PC-9 (cell line): Measurements from ENCODE around the gene SHROOM2. TPM values are rescaled to one million over a fixed set of nuclear protein-coding genes. Genes with fewer than 3 reads are reported as not detected.

Source experiments
- BruUV-seq: library from RNA; stranded (reverse); fragments of 400-500 nt; replicated peaks from 2 replicates; lab custom pipeline; 2021; lab: Mats Ljungman, UMichigan
- CTCF ChIA-PET: fragments of 300-600 bp; sonication (Branson Sonifier 250); formaldehyde crosslinking; loops from one replicate; lab custom pipeline; 2022; ENCODE audit warnings: antibody characterized with exemption; lab: Charles Lee
- POLR2A ChIA-PET: fragments of 300-600 bp; sonication (Branson Sonifier 250); formaldehyde crosslinking; loops from one replicate; lab custom pipeline; 2022; ENCODE audit warnings: antibody characterized with exemption; ENCODE audit not compliant: unreplicated experiment; lab: Charles Lee
- DNase-seq, 2 experiments: peaks; one replicate each; pipeline versions ENCODE4 v3.0.0 to v3.0.0-alpha.2; 2015 to 2022; ENCODE audit warnings: mixed read lengths in 1 of 2
- H2AFZ ChIP-seq: fragments of 200-600 bp; sonication (generic); 2 replicates; pipeline ENCODE4 v1.8.1; 2017; ENCODE audit warnings: antibody characterized with exemption
- H3F3A ChIP-seq: fragments of 200-600 bp; sonication (generic); 2 replicates; pipeline ENCODE4 v1.8.1; 2017; ENCODE audit warnings: antibody characterized with exemption, mild to moderate bottlenecking, low read depth; ENCODE audit not compliant: insufficient read depth
- H3K27ac ChIP-seq: fragments of 200-600 bp; sonication (generic); 2 replicates; pipeline ENCODE4 v1.6.1; 2016; ENCODE audit warnings: mixed run types
- H3K27me3 ChIP-seq: fragments of 200-600 bp; sonication (generic); 2 replicates; pipeline ENCODE4 v1.6.1; 2016; ENCODE audit warnings: low read depth, mixed run types; ENCODE audit not compliant: insufficient read depth
- H3K36me3 ChIP-seq: fragments of 200-600 bp; sonication (generic); 2 replicates; pipeline ENCODE4 v1.6.1; 2016; ENCODE audit warnings: low read depth, mixed run types
- H3K4me1 ChIP-seq: fragments of 200-600 bp; sonication (generic); replicated peaks from 2 replicates; pipeline ENCODE4 v1.6.1; 2016; ENCODE audit warnings: mixed run types; ENCODE audit not compliant: insufficient read depth
- H3K4me2 ChIP-seq: fragments of 200-600 bp; sonication (generic); 2 replicates; pipeline ENCODE4 v1.6.1; 2017; ENCODE audit warnings: mixed run types
- H3K4me3 ChIP-seq: fragments of 200-600 bp; sonication (generic); 2 replicates; pipeline ENCODE4 v1.6.1; 2016; ENCODE audit warnings: mixed run types
- H3K79me2 ChIP-seq: fragments of 200-600 bp; sonication (generic); 2 replicates; pipeline ENCODE4 v1.6.1; 2017; ENCODE audit warnings: low read depth, mixed run types
- H3K9me2 ChIP-seq: fragments of 200-600 bp; sonication (generic); 2 replicates; pipeline ENCODE4 v1.8.1; 2017; ENCODE audit warnings: mild to moderate bottlenecking; ENCODE audit not compliant: insufficient read depth
- H3K9me3 ChIP-seq: fragments of 200-600 bp; sonication (generic); 2 replicates; pipeline ENCODE4 v1.8.1; 2016; ENCODE audit warnings: low read depth; ENCODE audit not compliant: insufficient read depth
- H4K20me1 ChIP-seq: fragments of 200-600 bp; sonication (generic); 2 replicates; pipeline ENCODE4 v1.8.1; 2017; ENCODE audit not compliant: insufficient read depth
- EZH2 ChIP-seq: fragments of 200-600 bp; sonication (generic); IDR thresholded peaks from 2 replicates; pipeline ENCODE4 v1.8.0; 2017; ENCODE audit warnings: antibody characterized with exemption, low read depth
- intact Hi-C: fragments of 100-400 bp; cut with micrococcal nuclease; formaldehyde crosslinking; loops from one replicate; pipeline ENCODE4 v1.10.0; 2022; ENCODE audit not compliant: unreplicated experiment
- total RNA-seq: library from RNA; stranded (reverse); gene quantifications from 2 replicates; pipeline ENCODE4 v1.2.3, GENCODE V29; 2021
- TF ChIP-seq, protein P1 (sequence below): fragments of 200-600 bp; sonication (generic); conservative IDR thresholded peaks from 2 replicates; pipeline ENCODE4 v1.6.1; 2017; ENCODE audit warnings: mixed run types, antibody characterized with exemption, mild to moderate bottlenecking, moderate library complexity

The SHROOM2 gene
- total RNA-seq, 1 experiment from 2014 or later = 0.17 TPM

DNA sequence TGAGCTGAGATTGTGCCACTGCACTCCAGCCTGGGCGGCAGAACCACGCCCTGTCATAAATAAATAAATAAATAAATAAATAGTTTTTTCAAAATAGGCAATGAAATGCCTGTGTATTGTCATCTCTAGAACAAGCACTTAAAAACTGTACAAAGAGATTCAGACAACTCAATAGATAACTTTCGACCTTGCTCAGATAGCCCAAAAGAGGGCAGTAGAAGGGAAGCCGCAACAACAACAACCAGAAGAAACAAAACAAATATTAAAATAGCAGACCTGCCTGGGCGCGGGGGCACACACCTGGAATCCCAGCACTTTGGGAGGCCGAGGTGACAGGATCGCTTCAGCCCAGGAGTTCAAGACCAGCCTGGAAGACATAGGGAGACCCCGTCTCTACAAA, 171.5 kb downstream of the SHROOM2 start:
- no peak for DNase-seq
- ChIA-PET CTCF (no interaction called here), POLR2A (no interaction called here)
- Histone ChIP-seq H3K36me3 (no peaks in the 10 kb centered on the region), H3K9me2 (no peaks in the 10 kb centered on the region), H3K27me3 (no peaks in the 10 kb centered on the region), H3K4me3 (no peak overlapping the region), H3K9me3 (no peaks in the 10 kb centered on the region), H3K4me2 (no peak overlapping the region), H3K4me1 (no peaks in the 10 kb centered on the region), H3K27ac (no peak overlapping the region), H4K20me1 (no peaks in the 10 kb centered on the region), H3F3A (no peaks in the 10 kb centered on the region), H2AFZ (no peak overlapping the region), H3K79me2 (no peaks in the 10 kb centered on the region)
- intact Hi-C loops = no loop called here
- BruUV-seq = no TSS peak
- TF ChIP-seq, protein P1, sequence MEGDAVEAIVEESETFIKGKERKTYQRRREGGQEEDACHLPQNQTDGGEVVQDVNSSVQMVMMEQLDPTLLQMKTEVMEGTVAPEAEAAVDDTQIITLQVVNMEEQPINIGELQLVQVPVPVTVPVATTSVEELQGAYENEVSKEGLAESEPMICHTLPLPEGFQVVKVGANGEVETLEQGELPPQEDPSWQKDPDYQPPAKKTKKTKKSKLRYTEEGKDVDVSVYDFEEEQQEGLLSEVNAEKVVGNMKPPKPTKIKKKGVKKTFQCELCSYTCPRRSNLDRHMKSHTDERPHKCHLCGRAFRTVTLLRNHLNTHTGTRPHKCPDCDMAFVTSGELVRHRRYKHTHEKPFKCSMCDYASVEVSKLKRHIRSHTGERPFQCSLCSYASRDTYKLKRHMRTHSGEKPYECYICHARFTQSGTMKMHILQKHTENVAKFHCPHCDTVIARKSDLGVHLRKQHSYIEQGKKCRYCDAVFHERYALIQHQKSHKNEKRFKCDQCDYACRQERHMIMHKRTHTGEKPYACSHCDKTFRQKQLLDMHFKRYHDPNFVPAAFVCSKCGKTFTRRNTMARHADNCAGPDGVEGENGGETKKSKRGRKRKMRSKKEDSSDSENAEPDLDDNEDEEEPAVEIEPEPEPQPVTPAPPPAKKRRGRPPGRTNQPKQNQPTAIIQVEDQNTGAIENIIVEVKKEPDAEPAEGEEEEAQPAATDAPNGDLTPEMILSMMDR = no peak
- TF ChIP-seq EZH2 = no peak

DNA sequence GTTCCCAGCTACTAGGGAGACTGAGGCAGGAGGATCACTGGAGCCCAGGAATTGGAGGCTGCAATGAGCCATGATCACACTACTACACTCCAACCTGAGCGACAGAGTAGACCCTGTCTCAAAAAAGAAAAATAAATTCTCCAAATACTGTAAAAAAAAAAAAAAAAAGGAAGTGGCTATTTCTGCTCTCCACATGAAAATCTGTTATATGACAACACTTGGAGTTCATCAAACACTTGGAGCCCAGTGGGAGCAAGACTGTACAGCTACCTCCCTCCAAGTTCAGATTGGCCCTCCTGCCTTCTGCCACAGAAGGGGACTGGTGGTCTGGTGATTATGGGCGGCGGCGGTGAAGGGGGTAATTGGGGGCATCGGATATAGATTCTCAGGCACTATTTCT, 172.0 kb downstream of the SHROOM2 start:
- H4K20me1 ChIP-seq = no peaks in the 10 kb centered on the region
- no peaks in the 10 kb centered on the region for H3K9me2 ChIP-seq
- no peak overlapping the region for H3K4me2 ChIP-seq
- H3K4me1 ChIP-seq = no peaks in the 10 kb centered on the region
- H3K79me2 ChIP-seq = no peaks in the 10 kb centered on the region
- POLR2A ChIA-PET = no interaction called here
- H3F3A ChIP-seq = no peaks in the 10 kb centered on the region
- H3K27me3 ChIP-seq = no peaks in the 10 kb centered on the region
- H3K4me3 ChIP-seq = no peak overlapping the region
- CTCF ChIA-PET = no interaction called here
- H3K27ac ChIP-seq = no peak overlapping the region
- no peaks in the 10 kb centered on the region for H3K36me3 ChIP-seq
- BruUV-seq = no TSS peak
- intact Hi-C loops = no loop called here
- no peak overlapping the region for H2AFZ ChIP-seq
- DNase-seq = no peak
- TF ChIP-seq, protein P1 = no peak
- TF ChIP-seq EZH2 = no peak
- no peaks in the 10 kb centered on the region for H3K9me3 ChIP-seq

DNA sequence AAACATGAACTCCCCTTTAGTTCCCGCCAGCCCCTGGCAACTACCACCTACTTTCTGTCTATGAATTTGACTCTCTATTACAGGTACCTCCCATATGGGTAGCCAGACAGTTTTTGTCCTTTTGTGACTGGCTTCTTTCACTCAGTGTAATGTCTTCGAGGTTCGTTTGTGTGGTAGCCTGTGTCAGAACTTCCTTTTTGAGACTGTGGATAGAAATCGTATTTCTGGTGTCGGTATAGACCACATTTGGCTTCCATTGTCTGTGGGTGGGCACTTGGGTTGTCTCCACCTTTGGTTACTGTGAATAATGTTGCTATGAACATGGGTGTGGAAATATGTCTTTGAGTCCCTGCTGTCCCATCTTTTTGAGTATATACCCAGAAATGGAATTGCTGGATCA, 175.5 kb downstream of the SHROOM2 start:
- no peak for TF ChIP-seq EZH2
- TF ChIP-seq, protein P1 = no peak
- no peaks in the 10 kb centered on the region for H3F3A ChIP-seq
- H3K4me3 ChIP-seq = no peak overlapping the region
- DNase-seq = no peak
- H4K20me1 ChIP-seq = no peaks in the 10 kb centered on the region
- H3K79me2 ChIP-seq = no peaks in the 10 kb centered on the region
- H3K27ac ChIP-seq = no peak overlapping the region
- no peaks in the 10 kb centered on the region for H3K9me3 ChIP-seq
- intact Hi-C loops = no loop called here
- H3K4me2 ChIP-seq = no peak overlapping the region
- H3K4me1 ChIP-seq = no peaks in the 10 kb centered on the region
- no peaks in the 10 kb centered on the region for H3K36me3 ChIP-seq
- H3K9me2 ChIP-seq = no peaks in the 10 kb centered on the region
- no peaks in the 10 kb centered on the region for H3K27me3 ChIP-seq
- ChIA-PET CTCF (no interaction called here), POLR2A (no interaction called here)
- no TSS peak for BruUV-seq
- no peak overlapping the region for H2AFZ ChIP-seq
